Fibroblast of upper back skin (primary cell): ENCODE data around the gene C17orf50.

Experiments
- DNase-seq: peaks from one replicate; pipeline ENCODE4 v3.0.0-alpha.2; 2013

Gene C17orf50

GRCh38 chr17:35760587-35760986 is at the start of gene C17orf50:
TSS of gene C17orf50 (plus strand) at chr17:35760887. CDS start at chr17:35760942, 55 bp downstream.
- no peak for DNase-seq

- no peak for DNase-seq
These were observed 49.7 kb upstream of the C17orf50 start for GRCh38 chr17:35710950-35711349.

GRCh38 chr17:35713069-35713728 is 47.5 kb upstream of the C17orf50 start:
- DNase-seq = peak; percentile 97

- no peak for DNase-seq
These were observed 45.7 kb upstream of the C17orf50 start for GRCh38 chr17:35714988-35715387.

GRCh38 chr17:35715416-35715815 is 45.3 kb upstream of the C17orf50 start:
- no peak for DNase-seq

- no peak for DNase-seq
These were observed 44.5 kb upstream of the C17orf50 start for GRCh38 chr17:35716173-35716572.

GRCh38 chr17:35716897-35717465 is 43.7 kb upstream of the C17orf50 start:
- no peak for DNase-seq

GRCh38 chr17:35717475-35717874 is 43.2 kb upstream of the C17orf50 start:
- DNase-seq = no peak

- DNase-seq = no peak
These were observed 37.0 kb upstream of the C17orf50 start for GRCh38 chr17:35723735-35724134.

GRCh38 chr17:35725058-35725457 is 35.6 kb upstream of the C17orf50 start:
- DNase-seq = no peak

GRCh38 chr17:35725802-35726126 is 34.9 kb upstream of the C17orf50 start:
- DNase-seq = no peak

- peak; percentile 97 for DNase-seq
These were observed 34.3 kb upstream of the C17orf50 start for GRCh38 chr17:35726127-35726952.

GRCh38 chr17:35726953-35727460 is 33.7 kb upstream of the C17orf50 start:
- DNase-seq = no peak

- no peak for DNase-seq
These were observed 33.1 kb upstream of the C17orf50 start for GRCh38 chr17:35727635-35728034.

- no peak for DNase-seq
These were observed 32.1 kb upstream of the C17orf50 start for GRCh38 chr17:35728551-35728950.

GRCh38 chr17:35729405-35729833 is 31.3 kb upstream of the C17orf50 start:
- DNase-seq = peak; percentile 51

- no peak for DNase-seq
These were observed 30.2 kb upstream of the C17orf50 start for GRCh38 chr17:35730400-35731005.

- DNase-seq = peak; percentile 38
These were observed 29.3 kb upstream of the C17orf50 start, which contains the start of gene RASL10B for GRCh38 chr17:35731239-35731916. TSS of gene RASL10B (plus strand) at chr17:35731639. CDS start at chr17:35735185, 3,546 bp downstream.

- DNase-seq = no peak
These were observed 28.5 kb upstream of the C17orf50 start for GRCh38 chr17:35731917-35732805.

- no peak for DNase-seq
These were observed 27.9 kb upstream of the C17orf50 start for GRCh38 chr17:35732806-35733136.

GRCh38 chr17:35733366-35733765 is 27.3 kb upstream of the C17orf50 start:
- no peak for DNase-seq

- no peak for DNase-seq
These were observed 26.3 kb upstream of the C17orf50 start for GRCh38 chr17:35734396-35734795.
